H9 (cell line): ENCODE data around the gene SEMA4D. TPM values are rescaled to one million over a fixed set of nuclear protein-coding genes. Genes with fewer than 3 reads are reported as not detected.

Source experiments
- DNase-seq: peaks from one replicate; pipeline ENCODE4 v3.0.0-alpha.2; 2017
- H2AFZ ChIP-seq: one replicate; pipeline ENCODE4 v1.6.1; 2013; ENCODE audit warnings: mild to moderate bottlenecking, low read length, control low read depth, moderate library complexity
- H2AK5ac ChIP-seq: 2 replicates; pipeline ENCODE4 v1.6.1; 2013; ENCODE audit warnings: low read length, control low read depth, mixed read lengths; ENCODE audit not compliant: insufficient read length
- H2BK120ac ChIP-seq: one replicate; pipeline ENCODE4 v1.6.1; 2013; ENCODE audit warnings: low read depth, mild to moderate bottlenecking, low read length, control low read depth, inconsistent platforms; ENCODE audit not compliant: poor library complexity, severe bottlenecking
- H2BK12ac ChIP-seq: 2 replicates; pipeline ENCODE4 v1.6.1; 2013; ENCODE audit warnings: low read length, control low read depth, mixed read lengths, low read depth; ENCODE audit not compliant: insufficient read length
- H2BK15ac ChIP-seq: 2 replicates; pipeline ENCODE4 v1.6.1; 2013; ENCODE audit warnings: low read depth, low read length, control low read depth
- H2BK20ac ChIP-seq: one replicate; pipeline ENCODE4 v1.6.1; 2013; ENCODE audit warnings: low read depth, mild to moderate bottlenecking, low read length, control low read depth, inconsistent platforms; ENCODE audit not compliant: poor library complexity, severe bottlenecking
- H2BK5ac ChIP-seq: 2 replicates; pipeline ENCODE4 v1.6.1; 2013; ENCODE audit warnings: low read length, control low read depth, mixed read lengths; ENCODE audit not compliant: insufficient read length
- H3K14ac ChIP-seq: 2 replicates; pipeline ENCODE4 v1.6.1; 2013; ENCODE audit warnings: low read length, control low read depth; ENCODE audit not compliant: insufficient read depth
- H3K18ac ChIP-seq: 2 replicates; pipeline ENCODE4 v1.6.1; 2013; ENCODE audit warnings: low read depth, mild to moderate bottlenecking, mixed read lengths, low read length, control low read depth; ENCODE audit not compliant: insufficient read length
- H3K23ac ChIP-seq: 2 replicates; pipeline ENCODE4 v1.6.1; 2013; ENCODE audit warnings: low read length, control low read depth, mixed read lengths, low read depth; ENCODE audit not compliant: insufficient read length
- H3K23me2 ChIP-seq: 2 replicates; pipeline ENCODE4 v1.6.1; 2013; ENCODE audit warnings: low read depth, mild to moderate bottlenecking, mixed read lengths, low read length, control low read depth; ENCODE audit not compliant: insufficient read length, poor library complexity, severe bottlenecking
- H3K27ac ChIP-seq: 2 replicates; pipeline ENCODE4 v1.5.1; 2013; ENCODE audit warnings: low read length, control low read depth, mixed read lengths, low read depth; ENCODE audit not compliant: insufficient read length
- H3K27me3 ChIP-seq: 2 replicates; pipeline ENCODE4 v1.6.1; 2013; ENCODE audit warnings: low read length, control low read depth, inconsistent platforms; ENCODE audit not compliant: insufficient read depth
- H3K4ac ChIP-seq: 2 replicates; pipeline ENCODE4 v1.6.1; 2013; ENCODE audit warnings: low read depth, mild to moderate bottlenecking, control low read depth, inconsistent platforms, low read length, moderate library complexity
- H3K4me1 ChIP-seq: 2 replicates; pipeline ENCODE4 v1.6.1; 2013; ENCODE audit warnings: low read length, control low read depth, inconsistent platforms; ENCODE audit not compliant: insufficient read depth
- H3K4me2 ChIP-seq: 2 replicates; pipeline ENCODE4 v1.6.1; 2013; ENCODE audit warnings: low read length, control low read depth, mixed read lengths; ENCODE audit not compliant: insufficient read length, insufficient read depth
- H3K56ac ChIP-seq: 2 replicates; pipeline ENCODE4 v1.6.1; 2013; ENCODE audit warnings: low read depth, mild to moderate bottlenecking, mixed read lengths, low read length, control low read depth; ENCODE audit not compliant: insufficient read length
- H3K79me1 ChIP-seq: 2 replicates; pipeline ENCODE4 v1.6.1; 2013; ENCODE audit warnings: low read depth, mild to moderate bottlenecking, moderate library complexity, low read length, control low read depth, inconsistent platforms; ENCODE audit not compliant: insufficient read depth, poor library complexity, severe bottlenecking
- H3K79me2 ChIP-seq: 2 replicates; pipeline ENCODE4 v1.6.1; 2013; ENCODE audit warnings: low read length, control low read depth, inconsistent platforms; ENCODE audit not compliant: insufficient read depth
- H3K9ac ChIP-seq: 2 replicates; pipeline ENCODE4 v1.6.1; 2013; ENCODE audit warnings: low read length, control low read depth, mixed read lengths; ENCODE audit not compliant: insufficient read length; ENCODE audit errors: extremely low read depth
- H3K9me3 ChIP-seq: one replicate; pipeline ENCODE4 v1.6.1; 2013; ENCODE audit warnings: low read depth, low read length, inconsistent platforms; ENCODE audit not compliant: control insufficient read depth
- H3T11ph ChIP-seq: one replicate; pipeline ENCODE4 v1.6.1; 2013; ENCODE audit warnings: mild to moderate bottlenecking, low read length, control low read depth, inconsistent platforms
- H4K20me1 ChIP-seq: one replicate; pipeline ENCODE4 v1.6.1; 2013; ENCODE audit not compliant: control insufficient read depth, insufficient read length, insufficient read depth
- H4K5ac ChIP-seq: 2 replicates; pipeline ENCODE4 v1.6.1; 2013; ENCODE audit warnings: low read depth, mild to moderate bottlenecking, mixed read lengths, low read length, control low read depth; ENCODE audit not compliant: insufficient read length
- H4K8ac ChIP-seq: replicated peaks from 2 replicates; pipeline ENCODE4 v1.6.1; 2013; ENCODE audit warnings: low read length, control low read depth, mixed read lengths, low read depth; ENCODE audit not compliant: insufficient read length
- H4K91ac ChIP-seq: 2 replicates; pipeline ENCODE4 v1.6.1; 2013; ENCODE audit warnings: low read depth, mild to moderate bottlenecking, moderate library complexity, mixed read lengths, low read length, control low read depth; ENCODE audit not compliant: insufficient read length
- H3K27ac Mint-ChIP-seq, 3 experiments: 2 replicates in 2 of 3; 3 replicates in 1 of 3; pipeline ENCODE4 v1.8.0; 2020 to 2021; ENCODE audit warnings: mixed read lengths in 3 of 3, mild to moderate bottlenecking in 1 of 3, moderate library complexity in 1 of 3
- H3K27me3 Mint-ChIP-seq: 2 replicates; pipeline ENCODE4 v1.8.0; 2021; ENCODE audit warnings: low read depth, mild to moderate bottlenecking, moderate library complexity, mixed read lengths
- H3K36me3 Mint-ChIP-seq, 3 experiments: 2 replicates in 2 of 3; 3 replicates in 1 of 3; pipeline ENCODE4 v1.8.0; 2020 to 2021; ENCODE audit warnings: low read depth in 3 of 3, mixed read lengths in 3 of 3; ENCODE audit not compliant: insufficient read depth in 1 of 3
- H3K4me1 Mint-ChIP-seq, 2 experiments: 2 replicates each; pipeline ENCODE4 v1.8.0; 2020; ENCODE audit warnings: mixed read lengths in 2 of 2
- H3K4me3 Mint-ChIP-seq, 2 experiments: 2 replicates in 1 of 2; 3 replicates in 1 of 2; pipeline ENCODE4 v1.8.0; 2020 to 2021; ENCODE audit warnings: mild to moderate bottlenecking in 2 of 2, mixed read lengths in 2 of 2, moderate library complexity in 1 of 2
- H3K9me3 Mint-ChIP-seq, 2 experiments: 2 replicates in 1 of 2; 3 replicates in 1 of 2; pipeline ENCODE4 v1.8.0; 2020; ENCODE audit warnings: mild to moderate bottlenecking in 2 of 2, mixed read lengths in 2 of 2, moderate library complexity in 1 of 2
- CTCF ChIP-seq: fragments of 200-600 bp; sonication (generic); conservative IDR thresholded peaks from 3 replicates; pipeline ENCODE4 v1.8.0; 2021; ENCODE audit warnings: antibody characterized with exemption, mild to moderate bottlenecking
- total RNA-seq: library from RNA; stranded (reverse); gene quantifications from 2 replicates; pipeline ENCODE4 v1.2.1, GENCODE V29; 2021

SEMA4D gene
- total RNA-seq, 1 experiment from 2014 or later, result 47.2 TPM

- Mint-ChIP-seq H3K36me3 (peaks cover 0 to 3% (median 0%) of the 10 kb centered on the region in 3 experiments; a peak in 2 of 7 replicates), H3K4me1 (peaks cover 76 to 83% of the 10 kb centered on the region in 2 experiments), H3K27ac (peak overlapping the region; percentile 99 to 100 (median 100)), H3K4me3 (peak overlapping the region; percentile 62 to 72), H3K27me3 (no peaks in the 10 kb centered on the region), H3K9me3 (no peaks in the 10 kb centered on the region)
- Histone ChIP-seq H3K4me1 (peaks cover 27% of the 10 kb centered on the region; the same call in 1 of the 2 replicates), H3K23ac (no peak overlapping the region), H2BK120ac (peak overlapping the region; percentile 24), H2BK20ac (no peak overlapping the region), H2AFZ (no peak overlapping the region), H2BK15ac (no peak overlapping the region), H3K27me3 (no peaks in the 10 kb centered on the region), H3K9ac (no peak overlapping the region), H4K5ac (no peak overlapping the region), H4K20me1 (no peaks in the 10 kb centered on the region), H3K79me2 (peaks cover 6% of the 10 kb centered on the region; the same call in 1 of the 2 replicates), H2AK5ac (no peak overlapping the region), H3K4ac (no peak overlapping the region; the same call in 1 of the 2 replicates), H4K8ac (no peak overlapping the region), H3K23me2 (peaks cover 4% of the 10 kb centered on the region), H3T11ph (no peak overlapping the region), H3K79me1 (no peaks in the 10 kb centered on the region), H4K91ac (no peak overlapping the region), H2BK12ac (peak overlapping the region; percentile 53), H2BK5ac (peak overlapping the region; percentile 65), H3K27ac (peak overlapping the region; percentile 91), H3K18ac (peak overlapping the region; percentile 71), H3K56ac (no peak overlapping the region), H3K14ac (no peak overlapping the region), H3K4me2 (peak overlapping the region; percentile 40), H3K9me3 (no peaks in the 10 kb centered on the region)
- no peak for TF ChIP-seq CTCF
- DNase-seq, result no peak
Measured at GRCh38 chr9:89434636-89435035, 63.3 kb downstream of the SEMA4D start.
